Posterior cingulate gyrus (tissue), 11 donors: ENCODE results near the gene RBM5.
"Not testable (repeated sequence)": the region's sequence is repeated elsewhere in the genome, so short reads cannot be mapped to it uniquely, and the experiment has no call there.

ENCODE experiments used
- DNase-seq, 10 donors: peaks; one replicate each; pipeline versions ENCODE4 v3.0.0 to v3.0.0-alpha.2; 2020 to 2021; ENCODE audit warnings: mixed read lengths in 3 of 10
- intact Hi-C: fragments of 100-400 bp; cut with DNase I; formaldehyde crosslinking; loops from one replicate; pipeline ENCODE4 v1.15.1; 2023

RBM5 gene

DNA sequence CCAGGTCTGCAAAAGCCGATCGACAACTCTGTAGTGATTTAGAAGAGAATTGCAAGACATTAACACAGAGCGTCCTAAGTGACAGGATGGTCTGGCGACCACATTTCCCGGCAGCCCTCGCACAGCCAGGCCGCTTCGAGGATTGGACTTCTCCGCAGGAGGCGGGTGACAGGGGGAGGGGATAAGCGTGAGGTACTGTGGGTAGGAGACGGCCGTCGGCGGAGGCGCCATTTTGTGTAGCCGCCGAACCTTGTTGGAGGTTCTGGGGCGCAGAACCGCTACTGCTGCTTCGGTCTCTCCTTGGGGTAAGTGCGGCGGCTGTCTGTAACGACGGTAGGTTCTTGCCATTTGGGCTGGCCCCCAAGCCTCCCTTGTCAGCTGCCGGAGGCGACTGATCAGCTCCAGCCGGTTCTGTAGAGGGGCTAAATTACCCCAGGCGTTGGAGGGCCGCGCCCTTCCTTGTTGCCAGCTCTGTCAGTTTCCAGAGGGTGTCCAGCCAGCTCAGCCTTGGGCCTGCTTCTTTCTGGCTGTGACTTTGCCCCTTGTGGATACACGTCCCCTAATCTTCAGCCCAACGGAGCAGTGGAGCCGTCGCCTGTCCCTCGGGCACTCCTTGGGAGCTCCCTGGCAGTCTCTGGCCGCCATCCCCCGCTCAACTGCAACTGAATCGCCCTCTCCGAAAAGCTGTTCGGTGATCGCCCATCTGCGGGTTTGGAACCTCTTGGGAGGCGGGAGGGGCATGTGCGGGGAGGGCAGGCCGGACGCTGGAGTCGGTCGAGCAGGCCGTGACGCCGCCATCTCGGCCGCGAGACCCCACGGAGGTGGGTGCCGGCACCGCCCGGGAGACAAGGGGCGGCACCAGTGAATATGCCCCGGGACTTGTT, at the start of gene RBM5:
TSS of gene RBM5 (plus strand) at position 195 of the 884 bp plus-strand sequence. CDS start 1,516 bp downstream, outside the sequence.
- peak; percentile 89 to 99 (median 95) for DNase-seq
- intact Hi-C loops: no loop called here

DNA sequence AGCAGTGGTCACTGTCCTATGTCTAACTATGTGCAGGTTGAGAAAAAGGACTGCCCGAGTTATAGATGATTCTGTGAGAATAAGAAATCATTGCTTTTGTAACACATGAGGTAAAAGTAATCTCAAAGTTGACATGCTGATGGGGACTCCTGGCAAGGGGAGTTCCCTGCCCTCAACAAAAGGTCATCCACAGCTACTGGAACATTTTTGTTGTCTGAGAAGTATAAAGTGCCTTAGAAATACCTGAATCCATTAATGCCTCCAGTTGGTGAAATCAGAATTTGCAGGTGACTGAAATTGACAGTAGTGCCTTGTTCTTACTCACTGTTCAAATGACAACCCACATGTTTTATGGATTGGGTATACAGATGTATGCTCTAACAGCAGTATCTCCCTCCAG, 43.7 kb upstream of the RBM5 start:
- intact Hi-C loops: no loop called here

DNA sequence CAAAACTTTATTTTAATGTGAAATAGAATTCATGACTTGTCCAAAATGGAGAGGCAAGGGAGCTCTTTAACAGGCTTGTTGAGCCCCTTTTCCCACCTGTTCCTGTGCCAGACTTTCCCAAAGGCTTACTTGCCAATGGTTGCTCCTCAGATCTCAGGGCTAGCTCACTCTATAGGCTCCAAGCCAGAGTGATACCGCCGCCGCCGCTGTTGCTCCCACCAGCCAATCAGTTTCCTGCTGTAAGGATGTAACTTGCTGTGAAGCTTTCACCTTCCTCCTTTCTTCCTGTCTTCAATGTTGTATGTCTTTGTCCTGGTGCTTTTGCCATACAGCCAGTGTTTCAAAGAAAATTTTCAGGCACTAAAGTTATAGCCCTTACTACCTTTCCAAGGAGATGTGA, 41.3 kb upstream of the RBM5 start:
- DNase-seq: no peak
- intact Hi-C loops: no loop called here

More for the DNA sequence above, 43.7 kb upstream of the RBM5 start:
- no peak for DNase-seq

DNA sequence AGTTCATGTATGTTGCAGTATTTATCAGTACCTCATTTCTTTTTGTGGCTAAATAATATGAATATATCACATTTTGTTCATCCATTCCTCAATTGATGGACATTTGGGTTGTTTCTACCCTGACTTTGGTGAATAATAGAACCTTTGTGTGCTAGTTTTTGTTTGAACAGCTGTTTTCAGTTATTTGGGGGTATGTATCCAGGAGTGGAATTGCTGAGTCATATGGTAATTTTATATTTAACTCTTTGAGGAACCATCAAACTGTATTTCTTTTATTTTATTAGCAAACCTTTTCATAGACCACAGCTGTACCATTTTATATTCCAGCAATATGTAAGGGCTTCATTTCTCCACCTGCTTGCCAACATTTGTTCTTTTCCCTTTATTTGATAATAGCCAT, 38.4 kb upstream of the RBM5 start:
- DNase-seq: no peak
- intact Hi-C loops: no loop called here

DNA sequence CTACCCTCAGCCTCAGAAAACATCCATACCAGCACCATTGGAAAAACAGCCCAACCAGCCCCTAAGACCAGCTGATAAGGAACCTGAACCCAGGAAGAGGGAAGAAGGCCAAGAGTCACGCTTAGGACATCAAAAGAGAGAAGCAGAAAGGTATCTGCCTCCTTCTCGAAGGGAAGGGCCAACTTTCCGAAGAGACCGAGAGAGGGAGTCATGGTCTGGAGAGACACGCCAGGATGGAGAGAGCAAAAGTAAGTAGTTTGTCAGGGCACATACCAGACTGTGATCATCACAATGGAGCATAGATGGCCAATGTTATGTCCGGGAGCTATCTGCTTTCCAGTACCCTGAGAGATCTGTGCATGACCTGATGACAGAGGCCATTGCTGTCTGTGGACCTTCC, 31.0 kb upstream of the RBM5 start:
- no peak for DNase-seq
- intact Hi-C loops: no loop called here

DNA sequence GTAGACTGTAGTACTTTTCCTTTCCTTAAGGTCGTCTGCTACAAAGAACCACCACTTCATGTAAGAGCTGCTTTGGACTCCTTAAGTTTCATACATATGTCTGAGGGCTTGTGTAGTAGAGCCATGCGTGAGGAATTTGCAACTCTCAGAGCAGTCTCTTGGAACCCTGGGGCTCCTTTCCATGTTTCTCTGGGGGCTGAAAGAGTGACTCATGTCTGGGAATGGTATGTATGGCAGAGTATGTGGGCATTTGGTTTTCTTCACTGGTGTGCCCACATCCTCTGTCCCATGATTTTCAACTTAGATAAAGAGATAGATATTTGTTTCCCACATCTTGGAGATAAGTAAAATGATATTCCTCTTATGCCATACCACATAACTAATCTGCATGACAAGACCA, 20.6 kb upstream of the RBM5 start:
- DNase-seq: no peak
- intact Hi-C loops: no loop called here

DNA sequence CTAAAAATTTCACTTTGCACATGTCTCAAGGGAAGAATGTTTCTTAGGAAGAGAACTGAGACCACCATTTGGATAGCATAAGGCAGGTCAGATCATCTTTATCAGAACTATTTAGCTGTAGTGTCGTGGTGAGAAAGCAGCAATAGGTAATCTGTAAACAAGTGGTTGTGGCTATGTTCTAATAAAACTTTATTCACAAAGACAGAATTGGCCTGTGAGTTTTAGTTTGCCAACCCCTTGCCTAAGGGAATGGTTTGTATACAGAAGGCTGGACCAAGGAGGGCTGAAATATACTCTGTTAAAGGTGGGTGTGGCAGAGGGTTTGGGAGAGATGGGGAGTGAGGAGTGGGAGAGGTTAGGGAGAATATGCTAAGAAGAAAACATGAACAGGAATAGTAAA, 10.6 kb upstream of the RBM5 start:
- intact Hi-C loops: no loop called here
- no peak for DNase-seq

DNA sequence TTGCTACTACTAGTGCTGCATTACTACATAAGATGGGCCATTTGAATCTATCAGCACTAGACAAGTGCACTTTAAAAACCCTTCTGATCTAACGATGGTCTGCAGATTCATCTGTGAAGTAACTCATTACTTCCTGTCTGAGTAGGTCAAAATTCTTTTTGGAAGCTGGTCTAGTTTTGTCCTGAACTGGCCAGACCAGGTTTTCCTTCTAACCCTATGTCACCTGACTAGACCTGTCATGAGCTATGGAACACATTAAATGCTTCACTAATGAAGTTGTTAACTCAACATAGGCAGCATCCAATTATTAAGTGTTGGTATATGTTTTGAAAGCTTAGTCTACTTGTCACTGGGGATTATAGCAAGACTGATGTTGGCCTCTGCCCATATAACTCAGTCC, 10.1 kb upstream of the RBM5 start:
- DNase-seq: no peak
- intact Hi-C loops: no loop called here

DNA sequence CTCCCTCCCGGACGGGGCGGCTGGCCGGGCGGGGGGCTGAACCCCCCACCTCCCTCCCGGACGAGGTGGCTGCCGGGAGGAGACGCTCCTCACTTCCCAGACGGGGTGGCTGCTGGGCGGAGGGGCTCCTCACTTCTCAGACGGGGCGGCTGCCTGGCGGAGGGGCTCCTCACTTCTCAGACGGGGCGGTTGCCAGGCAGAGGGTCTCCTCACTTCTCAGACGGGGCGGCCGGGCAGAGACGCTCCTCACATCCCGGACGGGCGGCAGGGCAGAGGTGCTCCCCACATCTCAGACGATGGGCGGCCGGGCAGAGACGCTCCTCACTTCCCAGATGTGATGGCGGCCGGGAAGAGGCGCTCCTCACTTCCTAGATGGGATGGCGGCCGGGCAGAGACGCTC, 3.8 kb upstream of the RBM5 start:
- peak in 1 of 10 donors; percentile 61 for DNase-seq
- intact Hi-C loops: not testable (repeated sequence)

DNA sequence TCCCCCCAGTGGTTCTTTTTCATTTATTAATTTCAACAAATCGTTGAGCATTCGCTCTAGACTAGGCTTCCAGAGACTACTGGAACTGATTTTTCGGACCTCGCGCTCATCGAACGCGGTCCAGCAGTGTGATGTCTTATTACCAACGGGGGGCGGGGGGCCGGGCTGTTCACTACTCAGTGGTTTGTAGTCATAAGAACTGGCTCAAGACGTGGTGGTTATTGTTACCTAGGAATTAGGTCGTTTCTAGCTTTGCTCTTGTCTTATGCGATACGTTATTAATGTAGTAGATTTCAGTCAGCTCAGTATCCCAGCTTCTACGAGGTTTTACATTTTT, 858 bp downstream of the RBM5 start:
- intact Hi-C loops: no loop called here
- DNase-seq: peak in 1 of 10 donors; percentile 17

DNA sequence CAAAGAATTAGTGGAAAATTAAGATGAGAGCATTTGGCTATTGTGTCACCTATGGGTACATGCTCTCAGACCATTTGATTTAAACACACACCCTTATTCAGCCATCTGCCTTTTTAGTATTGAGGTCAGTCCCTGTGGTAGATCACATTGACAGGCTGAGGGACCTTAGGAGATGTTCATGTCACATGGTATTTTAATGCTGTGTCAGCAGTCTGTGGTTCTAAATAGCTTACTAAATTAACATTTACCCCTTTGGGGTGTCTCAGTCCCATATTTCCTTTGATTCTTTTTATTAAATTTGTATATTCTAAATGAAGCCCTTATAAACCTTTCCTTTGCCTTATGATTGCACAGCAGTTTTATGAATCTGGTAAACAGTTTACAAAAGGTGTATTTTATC, 2.3 kb downstream of the RBM5 start:
- no peak for DNase-seq
- intact Hi-C loops: loop anchor here (10.0 kb wide), 1 partner anchor 156 kb away; no protein-coding TSS in a partner anchor

DNA sequence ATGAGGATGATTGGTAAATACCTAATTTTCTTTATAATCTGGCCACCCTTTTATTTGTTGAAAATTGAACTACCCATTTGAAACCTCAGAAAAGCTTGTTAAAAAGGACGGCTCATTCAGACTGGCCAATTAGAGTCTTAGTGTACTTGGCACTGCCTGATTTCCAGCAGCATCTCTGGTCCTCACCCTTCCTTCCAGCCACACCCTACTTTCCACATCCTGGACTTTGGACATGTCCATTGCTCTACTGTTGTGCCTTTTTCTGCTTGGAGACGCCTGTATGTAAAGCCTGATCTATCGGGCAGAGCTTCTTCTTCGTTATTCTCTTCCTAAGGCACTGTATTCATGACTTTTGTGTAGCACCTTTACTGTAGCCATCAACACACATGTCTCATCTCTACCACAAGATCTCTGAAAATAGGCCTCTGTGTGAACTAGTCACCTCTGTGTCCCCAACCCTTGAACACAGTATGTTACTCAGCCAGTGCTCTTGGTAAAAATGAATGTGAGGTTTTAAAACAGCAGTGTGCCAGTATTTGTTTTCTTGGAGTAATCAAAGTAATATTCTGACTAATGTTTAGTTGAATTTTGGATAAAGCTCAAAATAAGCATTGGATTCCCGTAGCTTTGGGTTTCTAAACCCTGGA, 6.8 kb downstream of the RBM5 start:
- intact Hi-C loops: loop anchor here (10.0 kb wide), 1 partner anchor 161 kb away; no protein-coding TSS in a partner anchor
- no peak for DNase-seq

DNA sequence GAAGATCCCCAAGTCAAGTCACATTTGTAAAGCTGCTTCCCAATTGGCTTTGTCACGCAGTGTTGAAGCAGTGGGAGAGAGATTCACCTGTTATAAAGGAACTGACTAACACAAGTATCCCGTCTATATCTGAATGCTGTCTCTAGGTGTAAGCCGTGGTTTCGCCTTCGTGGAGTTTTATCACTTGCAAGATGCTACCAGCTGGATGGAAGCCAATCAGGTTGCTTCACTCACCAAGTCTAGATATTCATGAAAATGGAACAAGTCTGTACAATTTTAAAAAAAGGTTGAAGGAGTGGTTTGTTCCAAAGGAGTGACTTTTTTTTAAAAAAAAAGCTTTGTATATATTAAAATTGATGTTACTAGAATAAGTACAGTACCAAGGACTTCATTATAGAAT, 11.7 kb downstream of the RBM5 start:
- intact Hi-C loops: no loop called here
- DNase-seq: no peak

DNA sequence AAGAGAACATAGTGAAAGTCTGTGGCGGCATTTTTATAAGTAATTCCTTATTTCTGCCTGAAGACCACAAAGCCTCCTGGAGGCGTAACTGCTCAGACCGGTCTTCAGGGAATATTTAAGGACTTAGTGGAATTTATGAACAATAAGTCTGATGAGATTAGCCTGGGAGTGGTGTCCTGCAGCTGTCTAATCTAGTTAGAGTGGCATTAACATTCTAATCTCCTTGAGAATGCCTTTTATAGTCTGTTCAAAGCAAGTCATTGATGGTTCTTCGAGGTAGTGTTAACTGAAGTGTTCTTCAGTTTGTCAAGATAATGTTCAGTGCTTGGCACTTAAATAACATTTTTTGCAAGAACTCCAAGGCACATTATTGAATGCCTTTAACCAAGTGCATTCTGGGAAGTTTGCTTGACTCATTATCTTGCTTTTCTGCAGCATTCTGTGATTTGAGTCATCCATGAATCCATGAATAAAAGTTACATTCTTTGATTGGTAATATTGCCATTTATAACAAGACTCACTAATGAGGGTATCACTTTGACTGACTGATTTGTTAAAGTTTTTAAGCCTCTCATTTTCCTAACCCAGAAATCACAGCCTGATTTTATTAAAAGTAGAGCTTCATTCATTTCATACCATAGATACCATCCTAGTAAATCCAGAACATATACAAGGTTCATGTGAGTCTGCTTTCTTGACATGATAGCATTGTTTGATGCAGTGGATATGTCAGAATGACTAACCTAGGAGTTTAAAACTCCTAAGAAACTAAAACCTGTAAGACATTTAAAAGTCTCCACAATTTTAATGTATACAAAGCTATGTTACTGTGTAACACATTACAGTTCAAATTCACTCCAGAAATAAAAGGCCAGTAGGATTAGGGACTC, 12.5 kb downstream of the RBM5 start:
- intact Hi-C loops: no loop called here
- DNase-seq: no peak

DNA sequence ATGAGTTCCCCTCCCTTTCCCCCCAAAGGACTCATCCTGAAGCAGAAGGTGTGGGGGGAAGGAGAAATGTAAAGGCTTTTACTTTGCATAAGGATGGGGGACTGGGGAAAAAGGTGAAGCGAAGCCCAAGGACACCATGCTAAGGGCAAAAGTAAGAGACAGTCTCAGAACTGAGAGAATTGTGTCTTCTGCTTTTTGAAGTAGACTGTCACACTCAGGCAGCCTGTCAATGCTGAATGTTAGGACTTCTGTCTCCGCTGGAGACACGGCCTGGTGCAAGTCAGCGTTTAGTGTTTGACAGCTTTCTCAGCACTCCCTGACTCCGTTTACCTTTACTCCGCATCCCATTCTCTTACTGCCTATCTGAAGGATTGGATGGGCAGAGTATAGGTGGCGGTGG, 13.8 kb downstream of the RBM5 start:
- intact Hi-C loops: no loop called here
- DNase-seq: no peak

DNA sequence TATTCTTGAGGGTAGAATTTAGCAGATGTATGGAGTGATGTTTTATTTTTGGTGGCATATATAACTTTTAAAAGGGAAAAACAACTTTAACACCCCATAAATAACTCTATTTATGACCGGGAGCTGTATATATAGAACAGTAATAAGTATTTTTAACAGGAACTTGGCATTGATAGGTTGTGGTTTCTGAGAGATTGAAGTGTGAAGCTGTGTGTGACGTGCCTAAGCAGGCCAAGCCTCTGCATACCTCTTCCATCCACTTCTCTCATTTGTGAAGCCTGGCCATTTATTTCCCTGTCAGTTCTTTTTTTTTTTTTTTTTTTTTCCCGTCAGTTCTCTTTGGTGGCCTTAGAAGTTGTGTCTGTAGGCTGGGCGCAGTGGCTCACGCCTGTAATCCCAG, 23.0 kb downstream of the RBM5 start:
- no peak for DNase-seq
- intact Hi-C loops: no loop called here

DNA sequence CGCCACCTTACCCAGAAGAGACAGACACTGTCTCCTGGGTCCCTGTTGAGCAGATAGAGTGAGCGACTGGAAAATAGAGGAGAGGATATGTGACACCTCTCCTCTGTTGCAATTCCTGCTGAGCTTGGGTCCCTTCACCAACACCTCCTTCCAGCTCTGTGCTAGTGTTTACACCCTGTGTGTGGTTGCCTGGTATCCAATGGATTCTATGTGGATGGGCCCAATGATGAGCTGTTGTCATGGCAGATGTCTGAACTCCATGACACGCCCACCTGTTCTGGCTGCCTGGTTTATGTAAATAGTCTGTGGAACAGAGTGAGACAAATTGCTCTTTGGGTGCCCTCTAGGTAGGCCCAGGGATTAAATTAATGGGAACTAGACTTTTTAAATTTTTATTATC, 23.7 kb downstream of the RBM5 start:
- no peak for DNase-seq
- intact Hi-C loops: no loop called here

DNA sequence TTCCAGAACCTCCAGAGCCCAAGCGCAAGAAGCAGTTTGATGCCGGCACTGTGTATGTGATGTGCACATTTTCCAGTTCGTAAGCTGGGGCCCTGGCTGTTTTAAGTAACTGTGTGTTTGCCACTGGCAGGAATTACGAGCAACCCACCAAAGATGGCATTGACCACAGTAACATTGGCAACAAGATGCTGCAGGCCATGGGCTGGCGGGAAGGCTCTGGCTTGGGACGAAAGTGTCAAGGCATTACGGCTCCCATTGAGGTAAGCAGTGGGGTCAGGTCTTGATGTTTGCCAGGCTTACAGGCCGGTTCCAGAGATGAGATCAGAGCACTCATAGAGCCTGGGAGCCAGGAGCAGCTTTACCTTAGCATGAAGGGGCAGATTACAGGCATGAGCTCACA, 28.4 kb downstream of the RBM5 start:
- intact Hi-C loops: no loop called here
- DNase-seq: peak in 1 of 10 donors; percentile 45

DNA sequence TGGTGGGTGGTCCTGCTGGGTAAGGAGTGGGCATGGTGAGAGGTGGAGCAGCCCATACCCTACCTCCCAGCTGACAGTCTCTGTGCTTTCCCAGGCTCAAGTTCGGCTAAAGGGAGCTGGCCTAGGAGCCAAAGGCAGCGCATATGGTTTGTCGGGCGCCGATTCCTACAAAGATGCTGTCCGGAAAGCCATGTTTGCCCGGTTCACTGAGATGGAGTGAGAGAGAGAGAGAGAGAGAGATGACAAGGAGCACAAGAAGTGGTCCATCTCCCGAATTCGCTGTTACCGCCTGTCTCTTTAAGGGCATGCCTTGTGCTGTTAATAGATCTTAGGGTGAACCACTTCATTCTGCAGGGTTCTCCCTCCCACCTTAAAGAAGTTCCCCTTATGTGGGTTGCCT, 29.5 kb downstream of the RBM5 start:
- intact Hi-C loops: no loop called here
- DNase-seq: no peak

DNA sequence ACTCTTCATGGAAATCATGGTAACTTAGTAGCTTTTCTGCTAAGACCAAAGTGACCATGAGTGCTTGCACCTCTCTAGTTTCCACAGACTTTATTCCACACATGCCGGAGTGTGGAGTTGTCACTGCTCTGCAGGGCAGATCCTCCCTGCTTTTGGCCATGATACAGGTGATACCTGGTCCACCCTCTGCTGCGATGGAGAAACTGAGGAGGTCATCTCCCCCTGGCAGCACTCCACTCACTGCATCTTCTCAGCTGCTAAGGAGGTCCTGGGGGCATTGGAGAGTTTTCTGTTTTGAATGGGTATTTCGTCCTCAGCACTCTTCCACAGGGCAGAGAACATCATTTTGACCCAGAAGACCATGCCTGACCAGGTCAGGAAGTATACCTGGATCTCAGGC, 31.1 kb downstream of the RBM5 start:
- intact Hi-C loops: no loop called here
- DNase-seq: no peak
